ENCODE data around the gene CAPN2. TPM values are rescaled to one million over a fixed set of nuclear protein-coding genes. Genes with fewer than 3 reads are reported as not detected.

Gene CAPN2
- total RNA-seq, 1 donor from 2014 or later: 253 TPM

GRCh38 chr1:223741861-223742260 is 29.5 kb downstream of the CAPN2 start:
- intact Hi-C loops (cut with DNase I): no loop called here
- H3K36me3 ChIP-seq: peaks cover 56% of the 10 kb centered on the region
- ATAC-seq (no peak), DNase-seq (no peak)
- no peaks in the 10 kb centered on the region for H3K27me3 ChIP-seq (ENCODE audit: low read depth)
- peak overlapping the region; percentile 68 for H3K27ac ChIP-seq
- TF ChIP-seq CTCF (IDR thresholded peaks at IDR 0.05): no peak
- no peaks in the 10 kb centered on the region for H3K9me3 ChIP-seq
- H3K4me1 ChIP-seq: peaks cover 48% of the 10 kb centered on the region
- H3K4me3 ChIP-seq: no peak overlapping the region

- no peak overlapping the region for H3K4me3 ChIP-seq
- H3K27ac ChIP-seq: peak overlapping the region; percentile 31
- intact Hi-C loops (cut with DNase I): no loop called here
- H3K36me3 ChIP-seq: peaks cover 63% of the 10 kb centered on the region
- TF ChIP-seq CTCF (IDR thresholded peaks at IDR 0.05): no peak
- DNase-seq (no peak), ATAC-seq (no peak)
- H3K9me3 ChIP-seq: no peaks in the 10 kb centered on the region
- peaks cover 56% of the 10 kb centered on the region for H3K4me1 ChIP-seq
- H3K27me3 ChIP-seq (ENCODE audit: low read depth): no peaks in the 10 kb centered on the region
Measured at GRCh38 chr1:223742856-223743517, 30.6 kb downstream of the CAPN2 start.

- intact Hi-C loops (cut with DNase I): loop anchor here (5.0 kb wide), 1 partner anchor 33 kb away; the partner anchor contains the start of gene CAPN2
- Histone ChIP-seq H3K27ac (no peak overlapping the region), H3K27me3 (ENCODE audit: low read depth) (no peaks in the 10 kb centered on the region), H3K4me3 (no peak overlapping the region), H3K9me3 (no peaks in the 10 kb centered on the region), H3K4me1 (peaks cover 43% of the 10 kb centered on the region), H3K36me3 (peaks cover 65% of the 10 kb centered on the region)
- no peak for TF ChIP-seq CTCF (IDR thresholded peaks at IDR 0.05)
- ATAC-seq: no peak
- DNase-seq: no peak
Measured at GRCh38 chr1:223745731-223746130, 33.4 kb downstream of the CAPN2 start.

GRCh38 chr1:223747838-223748335 is 35.5 kb downstream of the CAPN2 start:
- intact Hi-C loops (cut with DNase I): loop anchor here (5.0 kb wide), 1 partner anchor 36 kb away; the partner anchor contains the start of gene CAPN2
- no peak for TF ChIP-seq CTCF (IDR thresholded peaks at IDR 0.05)
- Histone ChIP-seq H3K27me3 (ENCODE audit: low read depth) (no peaks in the 10 kb centered on the region), H3K4me3 (peak overlapping the region; percentile 56), H3K4me1 (peaks cover 30% of the 10 kb centered on the region), H3K27ac (peak overlapping the region; percentile 76), H3K9me3 (no peaks in the 10 kb centered on the region), H3K36me3 (peaks cover 82% of the 10 kb centered on the region)
- DNase-seq: no peak
- ATAC-seq: peak; percentile 15 to 16

GRCh38 chr1:223748405-223748772 is 36.0 kb downstream of the CAPN2 start:
- H3K36me3 ChIP-seq: peaks cover 82% of the 10 kb centered on the region
- intact Hi-C loops (cut with DNase I): loop anchor here (5.0 kb wide), 1 partner anchor 36 kb away; the partner anchor contains the start of gene CAPN2
- DNase-seq: no peak

More at GRCh38 chr1:223748405-223748772, 36.0 kb downstream of the CAPN2 start:
- peak; percentile 53 to 62 for ATAC-seq
- Histone ChIP-seq H3K4me3 (peak overlapping the region; percentile 56), H3K27ac (peak overlapping the region; percentile 76), H3K4me1 (peaks cover 25% of the 10 kb centered on the region), H3K27me3 (ENCODE audit: low read depth) (no peaks in the 10 kb centered on the region), H3K9me3 (no peaks in the 10 kb centered on the region)
- no peak for TF ChIP-seq CTCF (IDR thresholded peaks at IDR 0.05)

Data from lower lobe of right lung (tissue), 2 donors.